ENCODE results near the gene MROH2A.

The MROH2A gene

DNA sequence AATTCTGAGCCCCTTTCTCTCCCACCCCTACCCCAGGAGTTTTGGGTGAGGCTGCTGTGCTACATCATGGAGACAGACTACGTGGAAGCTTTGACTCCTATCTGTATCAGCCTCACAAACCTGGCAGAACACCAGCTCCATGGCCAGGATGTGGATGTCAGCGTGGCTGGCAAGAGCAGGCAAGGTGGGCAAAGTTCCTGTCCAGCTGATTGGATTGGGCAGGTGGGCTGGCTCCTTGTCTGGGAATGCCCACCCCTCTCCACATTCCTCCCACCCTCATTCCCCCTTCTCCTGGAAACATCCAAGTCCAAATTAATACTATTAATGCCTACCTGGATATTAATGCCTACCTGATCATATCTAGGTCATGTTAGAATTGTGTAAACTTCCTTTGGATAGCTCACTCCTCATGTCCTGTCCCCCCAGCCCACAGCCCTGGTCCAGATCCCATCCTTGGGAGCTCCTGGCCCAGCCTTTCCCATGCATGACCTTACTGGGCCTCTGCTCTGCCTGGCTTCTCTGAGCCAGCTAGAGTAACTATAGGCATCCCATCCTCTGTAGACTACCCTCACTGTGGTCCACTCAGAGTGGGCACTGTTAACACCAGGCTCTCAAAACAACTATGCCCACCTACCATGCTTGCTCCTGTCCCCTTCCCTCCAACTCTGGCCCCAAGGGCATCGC is 24.1 kb downstream of the MROH2A start:
- no peak for DNase-seq

DNA sequence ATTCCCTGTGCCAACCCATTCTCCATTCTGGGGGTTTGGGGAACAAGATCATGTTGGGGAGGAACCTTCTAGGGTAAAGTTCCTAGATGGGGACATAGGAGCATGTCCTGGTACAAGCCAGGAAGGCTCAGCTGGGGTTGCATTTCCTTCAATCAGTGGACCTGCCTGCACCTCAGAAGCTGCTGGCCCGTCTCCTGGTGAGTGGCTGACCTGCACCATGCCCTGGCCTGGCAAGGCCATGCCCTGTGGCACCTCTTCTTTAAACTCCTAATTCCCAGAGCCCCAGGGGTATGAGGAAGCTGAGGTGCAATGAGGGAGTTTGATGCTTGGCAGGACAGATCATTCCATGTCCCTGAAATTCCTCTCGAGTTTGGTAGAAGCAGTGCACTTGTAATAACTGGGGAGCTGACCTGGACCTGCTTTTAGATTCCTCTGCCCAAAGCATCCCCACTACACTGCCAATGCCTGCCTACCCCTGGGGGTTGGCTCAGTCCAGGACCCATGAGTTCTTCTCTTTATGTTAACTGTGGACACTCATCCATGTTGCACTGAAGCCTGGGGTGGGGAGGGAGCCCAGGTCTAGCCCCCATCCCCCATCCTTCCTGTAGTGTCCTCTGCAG is 25.3 kb downstream of the MROH2A start:
- DNase-seq: no peak

DNA sequence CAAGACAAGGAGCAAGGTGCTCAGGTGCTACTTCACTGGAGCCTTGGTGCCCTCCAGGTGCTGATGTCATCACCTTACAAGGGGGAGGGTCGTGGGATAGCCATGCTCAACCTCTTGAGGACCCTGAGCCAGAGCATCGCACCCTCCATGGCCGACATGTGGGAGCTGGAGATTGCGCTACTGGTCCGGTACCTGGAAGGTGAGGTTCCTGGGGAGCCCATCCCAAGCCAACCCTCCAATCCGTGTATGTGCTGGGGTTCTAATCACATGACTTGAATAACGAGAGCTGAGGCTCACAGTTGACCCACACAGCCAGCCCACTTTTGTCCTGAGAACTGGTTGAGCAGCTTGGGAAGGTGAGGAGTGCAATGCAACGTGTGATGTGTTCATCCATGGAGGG is 25.9 kb downstream of the MROH2A start:
- DNase-seq: no peak

DNA sequence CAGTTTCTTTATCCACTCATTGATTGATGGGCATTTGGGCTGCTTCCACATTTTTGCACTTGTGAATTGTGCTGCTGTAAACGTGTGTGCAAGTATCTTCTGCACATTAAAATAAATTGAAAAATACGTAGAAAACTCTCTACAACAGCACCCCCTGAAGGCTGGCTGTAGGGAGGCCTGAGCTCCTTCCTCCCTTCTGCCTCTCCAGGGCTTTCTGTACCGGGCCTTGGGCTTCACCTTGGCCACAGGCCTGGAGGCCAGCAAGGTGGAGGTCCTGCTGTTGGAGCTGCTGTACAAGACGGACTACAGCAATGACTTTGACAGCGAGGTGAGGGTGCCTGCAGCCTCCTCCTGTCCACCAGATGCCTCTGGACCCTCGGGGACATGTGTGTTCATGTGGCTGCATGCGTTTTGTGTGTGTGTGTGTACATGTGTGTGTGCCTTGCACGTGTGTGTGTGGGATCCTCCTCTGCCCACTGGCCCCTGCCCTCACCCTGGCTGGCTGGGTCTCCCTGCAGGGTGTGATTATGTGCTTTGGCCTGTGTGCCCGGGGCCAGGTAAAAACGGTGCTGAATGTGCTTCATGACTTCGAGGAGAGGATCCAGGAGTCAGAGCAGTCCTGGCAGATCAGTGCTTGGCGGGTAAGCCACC is 29.2 kb downstream of the MROH2A start:
- DNase-seq: no peak

DNA sequence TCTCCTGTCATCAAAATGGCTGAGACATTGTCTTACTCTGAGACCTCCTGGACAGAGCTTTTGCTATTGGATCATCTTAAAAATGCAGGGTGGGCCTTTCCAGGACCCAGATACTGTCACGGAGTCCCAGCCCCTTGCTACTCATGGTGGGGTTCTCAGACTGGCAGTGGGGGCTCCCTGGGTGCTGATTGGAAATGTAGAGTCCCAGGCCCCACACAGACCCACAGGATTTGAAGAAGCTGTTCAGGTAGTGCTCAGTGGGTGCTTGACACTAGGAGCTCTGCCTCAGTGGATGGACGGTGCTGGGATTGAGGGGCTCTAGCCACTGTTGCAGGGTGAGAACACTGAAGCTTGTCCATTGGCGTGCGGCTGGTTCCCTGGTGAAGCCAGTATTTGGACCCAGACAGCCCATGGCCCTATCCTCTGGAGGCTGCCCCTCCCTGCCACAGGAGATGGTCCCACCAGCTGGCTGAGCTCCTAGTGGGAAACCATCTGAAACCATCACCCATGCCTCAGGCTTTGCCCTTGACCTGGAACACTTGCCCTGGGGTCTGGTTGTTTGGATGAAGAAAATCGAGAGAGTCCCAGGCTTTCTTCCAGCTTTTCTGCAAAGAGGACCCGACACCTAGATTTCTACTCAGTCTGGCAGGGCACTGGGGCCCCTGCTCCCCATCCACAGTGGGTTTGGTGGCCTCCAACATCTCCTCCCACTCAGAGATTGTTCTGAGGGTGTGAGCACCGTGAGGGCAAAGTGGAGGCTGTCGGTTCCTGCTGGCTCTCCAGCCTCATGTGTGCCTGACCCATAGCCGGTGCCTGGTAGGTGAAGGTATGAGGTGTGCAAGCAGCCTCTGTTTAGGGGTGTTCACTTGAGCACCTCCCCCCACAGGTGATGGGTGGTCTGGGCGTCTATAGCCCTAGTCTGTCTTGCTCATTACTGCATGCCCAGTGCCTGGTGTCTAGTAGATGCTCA is 30.1 kb downstream of the MROH2A start:
- DNase-seq: no peak

DNA sequence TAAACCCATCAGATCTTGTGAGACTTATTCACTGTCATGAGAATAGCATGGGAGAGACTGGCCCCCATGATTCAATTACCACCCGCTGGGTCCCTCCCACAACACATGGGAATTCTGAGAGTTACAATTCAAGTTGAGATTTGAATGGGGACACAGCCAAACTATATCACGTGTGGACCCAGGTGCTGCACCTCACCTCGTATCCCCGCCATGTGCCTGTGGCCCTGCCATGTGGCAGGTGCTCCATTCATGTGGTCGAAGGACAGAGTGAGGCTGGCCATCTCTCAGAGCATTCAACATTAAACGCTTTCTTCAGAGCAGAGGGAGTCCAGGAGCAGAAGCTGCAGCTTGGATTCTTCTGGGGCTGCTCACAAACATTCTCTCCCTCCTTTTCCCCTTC is 32.3 kb downstream of the MROH2A start:
- DNase-seq: no peak

DNA sequence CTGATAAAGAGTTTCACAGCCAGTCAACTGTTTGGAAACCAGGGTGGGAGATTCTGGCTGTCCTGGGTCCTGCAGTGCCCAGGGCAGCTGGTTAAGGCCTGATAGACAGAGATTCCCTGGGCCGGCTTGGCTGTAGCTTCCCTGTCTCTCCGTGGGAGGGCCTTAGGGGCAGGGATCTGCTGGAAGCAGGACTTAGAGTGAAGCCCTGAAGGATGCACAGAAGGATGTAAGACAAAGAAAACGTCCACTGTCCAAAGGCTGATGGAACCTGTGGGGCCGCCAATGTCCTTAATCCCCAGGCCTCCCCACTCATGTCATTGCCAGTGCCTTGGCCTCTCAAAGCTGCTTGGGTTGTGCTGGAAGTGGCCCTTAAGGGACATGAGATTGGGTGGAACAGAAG is 33.0 kb downstream of the MROH2A start:
- no peak for DNase-seq

DNA sequence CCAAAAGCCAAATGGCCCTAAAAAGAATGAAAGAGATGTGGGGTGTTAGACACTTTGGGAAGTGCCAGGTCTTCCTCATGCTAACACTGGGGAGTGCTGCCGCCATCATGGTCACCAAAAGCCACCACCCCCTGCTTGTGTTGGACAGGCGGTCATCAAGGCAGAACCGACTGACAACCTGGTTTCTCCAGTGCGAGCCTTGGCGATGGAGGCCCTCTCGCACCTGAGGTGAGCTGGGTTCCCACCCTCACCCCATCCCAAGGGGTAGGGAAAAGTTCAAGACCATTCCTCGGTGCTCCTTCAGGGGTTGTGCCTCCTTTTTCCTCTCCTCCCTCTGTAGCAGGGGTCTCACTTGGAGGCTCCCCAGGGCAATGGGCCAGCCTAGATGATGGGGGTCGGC is 33.6 kb downstream of the MROH2A start:
- no peak for DNase-seq

DNA sequence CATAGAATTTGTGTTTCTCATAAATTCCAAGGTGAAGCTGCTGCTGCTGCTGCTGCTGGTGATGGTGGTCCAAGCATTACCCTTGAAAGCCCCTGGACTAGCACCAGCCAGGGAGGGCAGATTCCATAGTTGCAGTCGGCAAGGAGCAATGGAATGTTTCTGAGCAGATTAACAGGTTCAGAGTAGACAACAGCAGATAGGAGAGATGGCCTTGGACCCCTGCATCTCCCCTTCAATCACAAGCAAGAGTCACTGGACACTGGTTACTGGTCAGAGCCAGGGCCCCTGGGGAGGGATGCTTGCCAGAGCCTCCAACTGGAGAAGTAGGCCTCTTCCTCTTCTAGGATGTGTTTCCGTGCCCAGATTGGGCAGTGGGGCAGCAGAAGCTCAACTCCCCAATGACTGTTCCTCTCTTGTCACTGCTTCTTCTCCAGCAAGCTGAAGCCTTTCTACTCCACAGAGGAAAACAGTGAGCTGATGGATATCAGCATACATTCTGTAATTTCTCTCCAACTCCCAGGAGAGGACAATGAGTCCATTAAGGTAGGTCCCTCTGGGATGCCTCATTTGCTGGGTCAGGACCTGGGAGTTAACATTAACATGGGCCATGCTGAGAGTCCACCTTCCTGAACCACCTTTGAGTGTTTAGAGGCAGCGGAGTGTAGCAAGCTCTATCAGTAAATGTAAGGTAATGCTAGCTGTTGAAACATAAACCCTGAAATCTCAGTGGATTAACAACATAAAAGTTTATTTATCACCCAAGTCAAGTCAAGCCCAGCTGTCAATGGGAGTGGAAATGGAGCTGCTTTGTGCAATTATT is 35.3 kb downstream of the MROH2A start:
- no peak for DNase-seq

DNA sequence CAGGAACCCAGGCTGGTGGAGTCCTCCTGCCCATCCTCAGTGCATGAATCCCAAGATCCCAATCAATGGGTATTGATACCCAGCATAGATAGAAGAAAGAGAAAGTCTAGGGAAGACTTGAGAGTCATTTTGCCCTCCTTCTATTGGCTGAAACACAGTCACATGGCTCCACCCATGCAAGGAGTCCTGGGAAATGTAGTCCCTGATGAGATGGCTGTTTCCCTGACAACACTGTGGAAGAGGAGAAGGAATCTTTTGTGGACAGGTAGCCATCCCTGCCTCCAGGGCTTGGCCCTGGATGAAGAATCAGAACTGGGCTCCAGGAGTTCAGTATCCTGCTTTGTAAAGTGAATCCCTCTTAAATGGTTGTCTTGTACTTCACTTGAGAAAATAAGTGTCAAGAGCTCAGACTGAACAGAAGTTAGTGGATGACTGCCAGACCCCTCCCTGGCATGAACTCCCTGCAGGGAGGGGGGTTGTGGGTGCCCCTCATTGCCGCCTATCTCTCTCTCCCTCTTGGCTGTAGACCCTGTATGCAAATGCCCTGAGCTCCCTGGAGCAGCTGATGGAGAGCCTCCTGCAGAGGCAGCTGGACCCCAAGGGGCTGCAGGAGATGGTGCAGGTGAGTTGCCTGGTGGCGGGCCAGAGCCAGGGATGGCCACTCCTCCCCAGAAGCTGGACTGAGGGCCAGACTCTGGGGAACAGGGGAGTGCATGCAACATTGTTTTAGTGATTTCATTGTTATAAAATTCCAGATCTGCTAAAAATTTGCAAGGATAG is 36.1 kb downstream of the MROH2A start:
- DNase-seq: no peak

DNA sequence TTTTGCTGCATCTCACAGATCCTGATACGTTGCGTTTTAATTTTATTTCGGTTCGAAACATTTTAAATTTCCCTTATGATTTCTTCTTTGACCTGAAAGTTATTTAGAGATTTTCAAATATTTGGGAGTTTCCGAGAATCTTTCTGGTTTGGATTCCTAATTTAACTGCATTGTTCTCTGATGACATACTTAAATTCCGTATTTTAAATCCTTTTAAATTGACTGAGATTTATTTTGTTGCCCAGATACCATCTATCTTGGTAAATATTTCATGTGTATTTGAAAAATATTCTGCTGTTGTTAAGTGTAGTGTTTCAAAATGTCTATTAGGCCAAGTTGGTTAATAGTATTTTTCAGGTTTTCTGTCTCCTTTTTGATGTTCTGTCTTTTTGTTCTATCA is 37.7 kb downstream of the MROH2A start:
- no peak for DNase-seq

DNA sequence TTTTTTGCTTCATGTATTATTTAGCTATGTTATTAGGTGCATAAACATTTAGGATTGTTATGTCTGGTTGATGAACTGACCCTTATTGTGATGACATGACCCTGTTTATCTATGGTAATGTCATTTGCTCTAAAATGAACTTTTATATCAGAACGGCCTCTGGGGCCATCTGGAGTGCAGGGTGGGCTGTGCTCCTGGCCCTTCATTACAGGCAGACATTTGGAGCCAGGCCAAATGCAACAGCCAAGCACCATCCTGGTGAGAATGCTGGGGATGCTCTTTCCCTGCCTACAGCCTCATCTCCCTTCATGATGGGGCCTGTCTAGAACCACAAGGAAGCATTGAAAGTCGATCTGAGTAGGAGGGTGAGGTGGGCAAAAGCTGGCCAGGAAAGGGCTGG is 38.2 kb downstream of the MROH2A start:
- DNase-seq: no peak

DNA sequence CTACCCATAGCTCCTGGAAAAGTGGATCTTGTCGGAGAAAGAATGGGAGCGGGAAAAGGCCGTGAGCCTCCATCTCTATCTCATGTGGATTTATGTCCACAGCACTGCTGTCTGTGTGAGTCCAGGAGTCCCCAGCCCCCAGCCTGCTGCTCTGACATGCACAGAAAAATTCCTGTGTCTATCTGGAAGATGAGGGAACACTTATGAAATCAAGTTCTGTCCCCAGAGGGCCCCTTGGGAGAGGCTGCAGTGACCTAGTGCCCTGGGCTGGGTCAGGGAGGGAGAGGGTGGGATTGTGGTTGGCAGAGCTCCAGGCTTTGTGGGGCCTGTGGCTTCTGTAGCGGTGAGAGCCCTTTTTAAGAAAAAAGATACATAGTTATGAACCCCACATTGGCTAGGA is 38.6 kb downstream of the MROH2A start:
- DNase-seq: no peak

DNA sequence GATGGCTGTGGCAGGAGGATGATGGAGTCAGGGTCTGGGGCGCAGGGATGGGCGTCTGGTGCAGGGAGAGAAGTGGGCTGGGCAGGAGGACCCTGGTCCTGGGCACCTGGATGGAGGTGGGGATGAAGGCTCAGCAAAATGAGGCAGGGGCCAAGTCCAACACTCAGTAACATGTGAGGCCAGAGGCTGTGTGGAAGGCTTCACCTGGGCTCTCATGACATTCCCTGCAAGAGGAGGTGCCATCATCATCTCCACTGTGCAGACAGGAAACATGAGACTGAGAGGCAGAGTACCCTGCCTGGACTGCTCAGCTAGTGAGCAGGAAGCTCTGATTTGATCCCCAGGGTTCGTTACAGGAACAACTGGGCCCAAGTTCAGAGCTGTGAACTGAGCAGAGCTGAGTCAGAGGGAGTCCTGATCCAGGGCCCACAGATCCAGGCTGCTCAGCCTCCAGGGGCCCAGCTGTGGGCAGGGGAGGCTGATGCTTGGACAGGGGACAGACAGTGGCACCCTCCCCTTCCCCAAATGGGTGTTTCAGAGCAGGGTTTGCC is 39.3 kb downstream of the MROH2A start:
- no peak for DNase-seq

DNA sequence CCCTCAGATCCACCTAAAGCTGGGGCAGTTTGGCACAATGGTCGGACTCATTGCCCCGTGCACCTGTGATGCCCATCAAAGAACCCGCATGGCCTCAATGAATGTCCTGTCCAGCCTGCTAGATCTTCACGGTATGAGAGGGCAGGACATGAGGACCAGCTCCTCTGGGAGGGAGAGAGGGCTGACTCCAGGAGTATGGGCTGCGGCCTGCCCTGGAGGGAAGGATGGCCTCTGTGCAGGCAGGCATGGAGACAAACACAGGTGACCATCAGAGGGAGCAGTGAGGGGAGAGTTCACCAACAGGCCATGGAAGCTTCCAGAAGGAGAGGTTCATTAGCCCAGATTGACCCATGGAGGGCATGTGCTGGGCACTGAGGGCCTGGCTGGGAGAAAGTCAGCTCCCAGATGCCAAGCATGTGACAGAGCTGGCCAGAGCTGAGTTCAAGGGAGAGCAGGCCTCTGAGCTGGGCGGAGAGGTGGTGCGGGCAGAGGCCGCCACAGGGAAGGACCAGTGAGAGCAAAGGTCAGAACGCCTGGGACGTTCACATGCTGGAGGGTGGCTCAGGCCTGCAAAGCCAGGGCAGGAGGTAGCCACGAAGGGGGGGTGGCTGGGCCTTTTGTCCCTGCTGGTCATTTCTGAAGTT is 40.0 kb downstream of the MROH2A start:
- no peak for DNase-seq

DNA sequence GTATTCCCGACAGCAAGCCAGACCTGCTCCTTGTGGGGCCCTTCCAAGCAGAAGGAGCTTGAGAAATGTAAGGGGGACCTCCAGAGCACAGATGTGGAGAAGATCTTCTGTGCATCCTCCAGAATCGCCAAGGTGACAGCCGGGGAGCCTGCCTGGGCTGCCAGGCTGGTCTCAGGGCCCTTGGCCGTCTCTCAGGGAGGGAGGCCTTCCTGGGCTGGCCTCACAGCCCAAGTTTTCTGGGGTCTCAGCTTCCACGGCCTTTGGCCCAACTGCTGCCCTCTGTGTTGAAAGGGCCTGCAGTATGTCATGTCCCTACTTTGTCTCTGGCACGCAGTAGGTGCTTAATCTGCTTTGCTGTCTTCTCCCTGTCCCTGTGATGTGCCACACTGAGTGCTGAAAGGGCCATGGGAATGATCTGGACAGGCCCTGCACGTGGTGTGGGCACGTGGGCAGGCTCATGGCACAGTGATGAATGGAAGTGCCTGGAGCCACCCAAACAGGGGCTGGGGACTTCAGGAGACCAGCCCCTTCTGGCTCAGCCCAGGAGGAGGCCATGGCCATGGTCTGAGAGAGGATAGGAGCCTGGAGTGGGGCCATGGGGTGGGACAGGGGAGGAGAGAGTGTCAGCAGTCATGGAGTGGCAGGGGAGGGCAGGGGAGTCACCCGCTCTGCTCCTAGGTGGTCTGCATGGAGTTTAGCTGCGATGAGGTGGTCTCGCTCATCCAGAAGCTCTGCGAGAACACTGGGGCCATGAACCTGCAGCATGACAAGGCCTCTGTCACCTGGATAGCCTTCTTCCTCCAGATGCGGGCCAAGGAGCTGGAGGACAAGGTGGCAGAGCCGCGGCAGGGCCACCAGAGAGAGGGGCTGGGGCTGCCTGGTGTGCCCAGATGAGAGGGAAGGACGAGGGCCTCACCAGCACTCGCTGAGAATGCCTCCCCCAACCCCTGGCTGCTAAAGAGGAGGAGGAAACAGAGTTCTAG is 40.8 kb downstream of the MROH2A start:
- DNase-seq: no peak

DNA sequence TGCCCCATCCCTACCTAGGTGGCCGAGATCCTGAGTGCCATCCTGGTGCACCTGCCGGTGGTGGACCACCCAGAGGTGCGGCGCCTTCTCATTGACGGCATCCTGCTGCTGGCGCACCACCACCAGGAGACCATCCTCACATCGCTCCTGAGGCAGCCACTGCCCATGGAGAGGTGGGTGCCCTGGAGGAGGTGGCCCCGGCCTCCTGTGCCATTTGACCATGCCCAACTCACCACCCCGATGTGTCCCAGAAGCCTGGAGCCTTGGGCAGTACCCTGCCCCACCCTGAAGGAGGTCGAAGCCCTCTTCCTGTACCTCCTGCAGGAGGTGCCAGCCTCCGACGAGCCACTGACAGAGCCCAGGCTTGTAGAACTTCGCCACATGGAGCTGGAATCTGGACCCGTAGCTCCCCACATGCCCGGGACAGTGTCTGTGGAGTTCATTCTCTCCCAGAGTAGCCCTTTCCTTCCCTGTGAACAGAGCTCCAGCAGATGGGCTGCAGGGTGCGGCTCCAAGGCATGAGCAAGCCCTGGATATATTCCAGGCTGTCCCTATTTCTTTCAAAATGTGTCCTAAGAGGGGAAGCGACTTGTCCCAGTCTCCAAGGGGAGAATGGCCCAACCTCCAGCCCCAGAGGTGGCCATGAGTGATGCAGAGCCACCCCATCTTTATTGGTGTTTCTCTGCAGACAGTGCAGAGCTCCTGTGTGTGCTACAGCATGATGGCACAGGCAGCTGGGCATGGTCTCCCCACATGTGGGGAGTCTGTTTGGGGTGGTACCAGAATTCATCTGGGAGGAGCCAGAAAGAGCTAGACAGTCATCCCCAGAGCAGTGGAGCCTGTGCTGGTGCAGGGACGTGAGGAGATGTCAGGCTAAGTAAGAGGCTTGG is 42.0 kb downstream of the MROH2A start:
- no peak for DNase-seq

DNA sequence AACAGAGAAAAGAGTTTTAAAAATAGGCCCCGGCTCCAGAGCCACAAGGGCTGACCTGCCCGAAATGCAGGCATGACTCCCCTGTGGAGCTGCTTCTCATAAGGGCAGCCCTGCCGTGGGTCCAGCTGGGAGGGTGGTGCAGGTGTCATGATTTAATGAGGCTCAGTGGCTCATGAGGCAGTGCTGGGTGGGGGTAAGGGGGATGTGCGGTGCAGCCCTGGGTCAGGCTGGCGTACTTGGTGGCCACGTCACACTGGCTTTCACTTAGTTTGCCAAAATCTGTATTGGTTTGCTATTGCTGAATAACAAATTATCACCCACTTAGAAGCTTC is 42.6 kb downstream of the MROH2A start:
- no peak for DNase-seq

DNA sequence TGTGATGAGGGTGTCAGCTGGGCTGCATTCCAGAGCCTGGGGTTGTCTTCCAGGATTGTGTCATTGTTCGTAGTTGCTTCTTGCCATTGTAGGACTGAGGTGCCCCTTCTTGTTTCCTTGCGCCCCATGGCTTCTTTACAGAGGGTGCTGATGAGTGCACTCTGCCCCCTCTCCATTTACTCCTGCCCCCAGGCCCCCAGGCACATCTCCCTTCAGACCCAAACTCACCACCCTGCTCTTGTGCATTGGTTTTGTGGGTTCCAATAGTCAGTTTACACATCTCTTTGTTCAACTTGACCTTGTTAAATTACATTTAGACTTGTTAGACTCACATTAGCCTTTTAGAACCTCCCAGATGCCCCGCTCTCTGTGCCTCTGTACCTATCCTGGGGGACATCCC is 43.1 kb downstream of the MROH2A start:
- no peak for DNase-seq
